GM12874 (cell line): ENCODE measurements around the gene GIT2.

ENCODE experiments used
- CTCF ChIP-seq: IDR thresholded peaks from 2 replicates; pipeline ENCODE4 v1.5.1; 2011; ENCODE audit warnings: low read depth, mild to moderate bottlenecking, control low read depth, low read length, moderate library complexity; ENCODE audit not compliant: insufficient read depth

The GIT2 gene

GRCh38 chr12:110001596-110001995 is 5.4 kb upstream of the GIT2 start:
- TF ChIP-seq CTCF = no peak

GRCh38 chr12:109999983-110000505 is 3.9 kb upstream of the GIT2 start:
- TF ChIP-seq CTCF = no peak

- no peak for TF ChIP-seq CTCF
Observed at GRCh38 chr12:109999649-109999971, 3.4 kb upstream of the GIT2 start.

GRCh38 chr12:109998904-109999648 is 2.9 kb upstream of the GIT2 start, which contains the start of gene ANKRD13A:
TSS of gene ANKRD13A (plus strand) at chr12:109999430. CDS start at chr12:109999689, 259 bp downstream.
- TF ChIP-seq CTCF = no peak

GRCh38 chr12:109998241-109998903 is 2.2 kb upstream of the GIT2 start:
- TF ChIP-seq CTCF = no peak

- TF ChIP-seq CTCF = no peak
Observed at GRCh38 chr12:109997393-109997792, 1.2 kb upstream of the GIT2 start.

- TF ChIP-seq CTCF = no peak
Observed at GRCh38 chr12:109996483-109996853, 300 bp upstream of the GIT2 start.
